ENCODE data around the gene TIMM22.
"Not testable (repeated sequence)": the region's sequence is repeated elsewhere in the genome, so short reads cannot be mapped to it uniquely, and the experiment has no call there.

The TIMM22 gene

DNA sequence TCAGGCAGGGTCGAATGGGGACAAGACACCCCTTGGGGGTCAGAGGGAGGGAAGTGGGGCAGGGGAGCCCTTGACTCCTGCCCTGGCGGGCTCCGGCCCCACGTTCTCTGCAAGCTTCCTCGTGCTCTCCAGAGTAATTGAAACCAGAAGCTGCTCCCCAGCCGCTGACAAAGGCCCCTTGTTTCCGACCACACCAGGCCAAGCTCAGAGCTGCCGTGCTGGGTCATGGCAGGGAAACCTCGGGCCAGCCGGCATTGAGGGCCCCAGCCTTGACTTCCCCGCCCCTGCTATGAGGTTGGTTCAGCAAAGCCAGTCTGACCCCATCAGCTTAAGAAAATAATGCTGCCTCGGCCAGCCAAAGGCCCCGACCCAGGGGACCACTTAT, 43.3 kb downstream of the TIMM22 start:
- Histone ChIP-seq H3K4me1 (ENCODE audit: control insufficient read depth, low read length) (no peaks in the 10 kb centered on the region), H3K79me2 (ENCODE audit: control insufficient read depth, low read length) (peaks cover 21% of the 10 kb centered on the region), H3K9me2 (replicated peaks; ENCODE audit: control insufficient read depth, low read length) (no peaks in the 10 kb centered on the region), H3K36me3 (ENCODE audit: control insufficient read depth, low read length) (peaks cover 69% of the 10 kb centered on the region), H3K27ac (ENCODE audit: low read depth, low read length) (no peak overlapping the region), H3K4me3 (ENCODE audit: low read length) (no peak overlapping the region), H3F3A (ENCODE audit: control insufficient read depth, insufficient read depth) (0 out of 2 replicates have a peak, but pooled peaks cover 2% of the 10 kb centered on the region), H3K27me3 (ENCODE audit: control insufficient read depth, low read length) (no peaks in the 10 kb centered on the region), H3K9me3 (ENCODE audit: control insufficient read depth, insufficient read depth, low read length) (peaks cover 25% of the 10 kb centered on the region), H3K4me2 (ENCODE audit: low read length) (no peak overlapping the region), H4K20me1 (ENCODE audit: control insufficient read depth, insufficient read depth, low read depth, low read length) (no peaks in the 10 kb centered on the region)
- TF ChIP-seq, protein P1, sequence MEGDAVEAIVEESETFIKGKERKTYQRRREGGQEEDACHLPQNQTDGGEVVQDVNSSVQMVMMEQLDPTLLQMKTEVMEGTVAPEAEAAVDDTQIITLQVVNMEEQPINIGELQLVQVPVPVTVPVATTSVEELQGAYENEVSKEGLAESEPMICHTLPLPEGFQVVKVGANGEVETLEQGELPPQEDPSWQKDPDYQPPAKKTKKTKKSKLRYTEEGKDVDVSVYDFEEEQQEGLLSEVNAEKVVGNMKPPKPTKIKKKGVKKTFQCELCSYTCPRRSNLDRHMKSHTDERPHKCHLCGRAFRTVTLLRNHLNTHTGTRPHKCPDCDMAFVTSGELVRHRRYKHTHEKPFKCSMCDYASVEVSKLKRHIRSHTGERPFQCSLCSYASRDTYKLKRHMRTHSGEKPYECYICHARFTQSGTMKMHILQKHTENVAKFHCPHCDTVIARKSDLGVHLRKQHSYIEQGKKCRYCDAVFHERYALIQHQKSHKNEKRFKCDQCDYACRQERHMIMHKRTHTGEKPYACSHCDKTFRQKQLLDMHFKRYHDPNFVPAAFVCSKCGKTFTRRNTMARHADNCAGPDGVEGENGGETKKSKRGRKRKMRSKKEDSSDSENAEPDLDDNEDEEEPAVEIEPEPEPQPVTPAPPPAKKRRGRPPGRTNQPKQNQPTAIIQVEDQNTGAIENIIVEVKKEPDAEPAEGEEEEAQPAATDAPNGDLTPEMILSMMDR (IDR thresholded peaks at IDR 0.05; ENCODE audit: low read depth, low read length, poor library complexity, severe bottlenecking), result no peak

- no peak overlapping the region for H3K4me3 ChIP-seq (ENCODE audit: low read length)
Measured at GRCh38 chr17:1041746-1042145, 44.8 kb downstream of the TIMM22 start.

DNA sequence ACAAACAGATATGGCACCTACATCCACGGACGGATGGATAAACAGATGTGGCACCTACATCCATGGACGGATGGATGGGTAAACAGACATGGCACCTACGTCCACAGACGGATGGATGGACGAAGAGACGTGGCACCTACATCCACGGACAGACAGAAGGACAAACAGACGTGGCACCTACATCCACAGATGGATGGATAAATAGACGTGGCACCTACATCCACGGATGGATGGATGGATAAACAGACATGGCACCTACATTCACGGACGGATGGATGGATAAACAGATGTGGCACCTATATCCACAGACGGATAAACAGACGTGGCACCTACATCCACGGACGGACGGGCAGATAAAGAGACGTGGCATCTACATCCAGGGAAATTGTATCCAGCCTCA, 45.6 kb downstream of the TIMM22 start:
- H3F3A ChIP-seq (ENCODE audit: control insufficient read depth, insufficient read depth), result no peaks in the 10 kb centered on the region
- H3K4me2 ChIP-seq (ENCODE audit: low read length), result no peak overlapping the region
- no peaks in the 10 kb centered on the region for H3K4me1 ChIP-seq (ENCODE audit: control insufficient read depth, low read length)
- no peak overlapping the region for H3K4me3 ChIP-seq (ENCODE audit: low read length)
- TF ChIP-seq EZH2phosphoT487 (IDR thresholded peaks at IDR 0.05; ENCODE audit: borderline replicate concordance, low read length), result no peak
- TF ChIP-seq, protein P1 (IDR thresholded peaks at IDR 0.05; ENCODE audit: low read depth, low read length, poor library complexity, severe bottlenecking), result no peak
- peaks cover 77% of the 10 kb centered on the region for H3K36me3 ChIP-seq (ENCODE audit: control insufficient read depth, low read length)
- no peaks in the 10 kb centered on the region for H3K9me2 ChIP-seq (replicated peaks; ENCODE audit: control insufficient read depth, low read length)
- H4K20me1 ChIP-seq (ENCODE audit: control insufficient read depth, insufficient read depth, low read depth, low read length), result no peaks in the 10 kb centered on the region
- no peak overlapping the region for H3K27ac ChIP-seq (ENCODE audit: low read depth, low read length)
- H3K79me2 ChIP-seq (ENCODE audit: control insufficient read depth, low read length), result peaks cover 21% of the 10 kb centered on the region
- no peaks in the 10 kb centered on the region for H3K27me3 ChIP-seq (ENCODE audit: control insufficient read depth, low read length)
- peaks cover 15% of the 10 kb centered on the region for H3K9me3 ChIP-seq (ENCODE audit: control insufficient read depth, insufficient read depth, low read length)

More at GRCh38 chr17:1041746-1042145, 44.8 kb downstream of the TIMM22 start:
- Histone ChIP-seq H3F3A (ENCODE audit: control insufficient read depth, insufficient read depth) (no peaks in the 10 kb centered on the region), H3K79me2 (ENCODE audit: control insufficient read depth, low read length) (peaks cover 21% of the 10 kb centered on the region), H3K9me2 (replicated peaks; ENCODE audit: control insufficient read depth, low read length) (no peaks in the 10 kb centered on the region), H3K36me3 (ENCODE audit: control insufficient read depth, low read length) (peaks cover 77% of the 10 kb centered on the region), H3K27me3 (ENCODE audit: control insufficient read depth, low read length) (no peaks in the 10 kb centered on the region), H3K4me2 (ENCODE audit: low read length) (no peak overlapping the region), H3K4me1 (ENCODE audit: control insufficient read depth, low read length) (no peaks in the 10 kb centered on the region), H3K9me3 (ENCODE audit: control insufficient read depth, insufficient read depth, low read length) (peaks cover 22% of the 10 kb centered on the region), H4K20me1 (ENCODE audit: control insufficient read depth, insufficient read depth, low read depth, low read length) (no peaks in the 10 kb centered on the region), H3K27ac (ENCODE audit: low read depth, low read length) (no peak overlapping the region)
- no peak for TF ChIP-seq EZH2phosphoT487 (IDR thresholded peaks at IDR 0.05; ENCODE audit: borderline replicate concordance, low read length)

DNA sequence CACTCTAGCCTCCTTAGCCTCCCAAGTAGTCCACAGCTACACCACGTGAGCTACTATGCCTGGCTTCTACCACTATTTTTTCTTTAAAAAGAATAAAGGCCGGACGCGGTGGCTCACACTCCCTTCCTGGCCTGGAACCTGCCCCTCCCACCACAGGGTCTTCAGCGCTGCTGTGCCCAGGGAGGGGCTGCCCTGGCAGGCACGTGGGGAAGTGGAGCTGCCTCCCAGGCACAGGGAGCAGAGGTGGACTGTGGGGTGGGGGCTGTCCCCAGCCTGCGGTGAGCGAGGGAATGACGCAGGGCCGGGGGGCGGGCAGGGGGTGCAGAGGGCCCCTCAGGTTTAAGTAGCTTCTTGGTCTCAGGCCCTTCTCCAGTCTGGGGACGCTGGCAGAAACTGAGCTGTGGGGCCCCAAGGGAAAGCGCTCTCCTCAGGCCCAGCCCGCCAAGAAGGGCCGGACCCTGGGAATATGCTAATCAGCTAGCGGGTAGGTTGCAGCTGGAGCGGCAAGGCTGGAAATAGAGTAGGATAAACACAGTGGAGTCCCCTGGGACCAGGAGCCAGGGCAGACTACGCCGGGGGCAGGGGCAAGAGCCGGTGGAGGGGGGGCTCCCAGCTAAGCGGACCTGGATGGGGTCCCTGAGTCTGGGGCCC, 46.8 kb downstream of the TIMM22 start:
- H3F3A ChIP-seq (ENCODE audit: control insufficient read depth, insufficient read depth), result no peaks in the 10 kb centered on the region
- peaks cover 77% of the 10 kb centered on the region for H3K36me3 ChIP-seq (ENCODE audit: control insufficient read depth, low read length)
- H3K4me3 ChIP-seq (ENCODE audit: low read length), result no peak overlapping the region
- no peaks in the 10 kb centered on the region for H4K20me1 ChIP-seq (ENCODE audit: control insufficient read depth, insufficient read depth, low read depth, low read length)
- no peak overlapping the region for H3K27ac ChIP-seq (ENCODE audit: low read depth, low read length)
- TF ChIP-seq EZH2phosphoT487 (IDR thresholded peaks at IDR 0.05; ENCODE audit: borderline replicate concordance, low read length), result no peak
- TF ChIP-seq, protein P1 (IDR thresholded peaks at IDR 0.05; ENCODE audit: low read depth, low read length, poor library complexity, severe bottlenecking), result no peak
- H3K9me2 ChIP-seq (replicated peaks; ENCODE audit: control insufficient read depth, low read length), result no peaks in the 10 kb centered on the region
- no peaks in the 10 kb centered on the region for H3K4me1 ChIP-seq (ENCODE audit: control insufficient read depth, low read length)
- H3K9me3 ChIP-seq (ENCODE audit: control insufficient read depth, insufficient read depth, low read length), result peaks cover 11% of the 10 kb centered on the region; the same call in 1 of the 2 replicates
- peaks cover 21% of the 10 kb centered on the region for H3K79me2 ChIP-seq (ENCODE audit: control insufficient read depth, low read length)
- H3K4me2 ChIP-seq (ENCODE audit: low read length), result no peak overlapping the region
- no peaks in the 10 kb centered on the region for H3K27me3 ChIP-seq (ENCODE audit: control insufficient read depth, low read length)

GRCh38 chr17:1044387-1045009, 47.6 kb downstream of the TIMM22 start:
- not testable (repeated sequence) for H3K4me1 ChIP-seq (ENCODE audit: control insufficient read depth, low read length); H3K4me2 ChIP-seq (ENCODE audit: low read length); H3K9me3 ChIP-seq (ENCODE audit: control insufficient read depth, insufficient read depth, low read length); H3K4me3 ChIP-seq (ENCODE audit: low read length); H4K20me1 ChIP-seq (ENCODE audit: control insufficient read depth, insufficient read depth, low read depth, low read length); H3K27me3 ChIP-seq (ENCODE audit: control insufficient read depth, low read length); H3F3A ChIP-seq (ENCODE audit: control insufficient read depth, insufficient read depth); H3K27ac ChIP-seq (ENCODE audit: low read depth, low read length); H3K9me2 ChIP-seq (replicated peaks; ENCODE audit: control insufficient read depth, low read length)
- Histone ChIP-seq H3K79me2 (ENCODE audit: control insufficient read depth, low read length) (peaks cover 21% of the 10 kb centered on the region), H3K36me3 (ENCODE audit: control insufficient read depth, low read length) (peaks cover 72% of the 10 kb centered on the region)
